Putamen (tissue), 1 donor: ENCODE data around the gene TJP1.
"Not testable (repeated sequence)": the region's sequence is repeated elsewhere in the genome, so short reads cannot be mapped to it uniquely, and the experiment has no call there.

Source experiments
- DNase-seq: peaks from one replicate; pipeline ENCODE4 v3.0.0-alpha.2; 2016; ENCODE audit warnings: low spot score

The TJP1 gene

DNA sequence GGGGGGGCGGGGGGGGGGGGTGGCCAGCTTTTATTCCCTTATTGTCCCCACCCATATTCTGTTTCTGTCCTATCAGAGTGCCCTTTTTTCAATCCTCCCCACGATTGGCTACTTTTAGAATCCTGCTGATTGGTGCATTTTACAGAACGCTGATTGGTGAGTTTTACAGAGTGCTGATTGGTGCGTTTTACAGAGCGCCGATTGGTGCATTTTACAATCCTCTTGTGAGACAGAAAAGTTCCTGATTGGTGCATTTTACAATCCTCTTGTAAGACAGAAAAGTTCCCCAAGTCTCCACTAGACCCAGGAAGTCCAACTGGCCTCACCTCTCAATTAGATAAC, 164.8 kb downstream of the TJP1 start:
- not testable (repeated sequence) for DNase-seq

GRCh38 chr15:29656636-29657475, 165.4 kb downstream of the TJP1 start:
- no peak for DNase-seq

GRCh38 chr15:29652595-29652994, 169.7 kb downstream of the TJP1 start:
- DNase-seq, result no peak

DNA sequence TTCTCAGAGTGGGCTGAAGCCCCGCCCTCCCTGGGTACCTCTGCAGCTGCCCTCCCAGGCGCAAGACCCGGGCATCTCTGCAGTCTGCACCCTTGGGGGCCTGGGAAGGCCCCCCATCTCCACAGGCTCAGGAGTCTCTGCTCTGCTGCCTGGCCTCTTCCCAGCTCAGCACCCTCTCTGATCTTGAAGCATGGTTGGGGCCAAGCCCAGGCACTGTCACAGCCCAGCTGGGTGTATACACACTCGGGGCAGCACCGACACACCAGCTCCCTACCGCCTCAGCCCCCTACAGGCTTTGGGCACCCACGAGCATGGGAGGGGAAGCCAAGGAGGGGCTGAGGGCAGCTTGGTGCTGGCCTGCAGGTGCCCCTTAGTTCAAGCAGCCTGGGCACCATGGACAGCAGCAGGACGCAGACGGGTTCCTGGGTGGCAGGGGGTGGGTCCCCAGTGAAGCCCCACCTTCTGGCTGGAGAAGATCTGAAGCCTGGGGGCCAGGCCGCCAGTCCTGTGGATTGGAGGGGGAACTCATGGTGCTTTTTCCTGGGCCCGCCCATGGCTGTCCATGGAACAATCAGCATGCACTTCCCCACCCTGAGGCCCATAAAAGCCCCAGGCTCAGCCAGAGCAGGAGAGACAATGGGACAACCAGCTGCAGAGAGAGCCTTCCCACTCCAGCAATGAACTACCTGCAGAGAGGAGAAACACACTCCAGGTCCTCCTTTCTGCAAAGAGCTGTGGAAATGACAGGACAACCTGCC, 170.6 kb downstream of the TJP1 start:
- DNase-seq, result no peak
